ENCODE measurements around the gene FOXF1. TPM values are rescaled to one million over a fixed set of nuclear protein-coding genes. Genes with fewer than 3 reads are reported as not detected.

Gene FOXF1
- polyA plus RNA-seq, 1 donor (not counting 4 experiments of a cell fraction or from before 2014, with no cell fraction given) = not detected

- dilution Hi-C loops (cut with MboI; ENCODE audit: extremely low pct_ligation_motif_present, low sequenced_read_pairs) = no loop called here
- no peaks in the 10 kb centered on the region for H3K79me2 ChIP-seq (ENCODE audit: control insufficient read depth, insufficient read depth, low read length)
- H3K4me3 ChIP-seq (ENCODE audit: control insufficient read depth in 2 of 3, extremely low read depth in 1 of 3, insufficient read depth in 2 of 3, low read depth in 1 of 3, low read length in 3 of 3) = no peak overlapping the region
- peaks cover 53% of the 10 kb centered on the region for H3K27me3 ChIP-seq (ENCODE audit: control insufficient read depth, extremely low read depth, insufficient read depth, low read length)
- H2AFZ ChIP-seq (ENCODE audit: control insufficient read depth, low read length) = no peak overlapping the region
- H3K4me1 ChIP-seq (ENCODE audit: control insufficient read depth, extremely low read depth, insufficient read depth, low read length) = no peaks in the 10 kb centered on the region
- no peak overlapping the region for H3K9ac ChIP-seq (ENCODE audit: control insufficient read depth, extremely low read depth, insufficient read depth, low read length)
- H3K9me3 ChIP-seq (ENCODE audit: control insufficient read depth, low read depth, low read length) = no peaks in the 10 kb centered on the region
- FAIRE-seq = no peak
- DNase-seq (ENCODE audit: low read depth, low spot score) = no peak
- TF ChIP-seq EZH2 (IDR thresholded peaks at IDR 0.05; ENCODE audit: low read length) (no peak), CTCF (optimal IDR thresholded peaks at IDR 0.05 in 1 of 3, IDR thresholded peaks at IDR 0.05 in 1 of 3, conservative IDR thresholded peaks at IDR 0.05 in 1 of 3; ENCODE audit: extremely low read depth in 1 of 3, insufficient read depth in 2 of 3, low read length in 3 of 3) (no peak)
- H3K36me3 ChIP-seq (ENCODE audit: control insufficient read depth in 2 of 2, extremely low read depth in 1 of 2, insufficient read depth in 2 of 2, low read length in 2 of 2) = no peaks in the 10 kb centered on the region
- H3K27ac ChIP-seq (ENCODE audit: control insufficient read depth, insufficient read depth, low read length) = no peak overlapping the region
- H4K20me1 ChIP-seq (ENCODE audit: control insufficient read depth, extremely low read depth, insufficient read depth, low read length) = no peaks in the 10 kb centered on the region
- no peaks in the 10 kb centered on the region for H3K9me1 ChIP-seq (ENCODE audit: control insufficient read depth, extremely low read depth, insufficient read depth, low read length)
- H3K4me2 ChIP-seq (ENCODE audit: control insufficient read depth, extremely low read depth, insufficient read depth, low read depth, low read length) = peak overlapping the region; percentile 29
These were observed 10.2 kb downstream of the FOXF1 start for GRCh38 chr16:86520317-86521210.

GRCh38 chr16:86521236-86522197 lies 11.2 kb downstream of the FOXF1 start:
- Histone ChIP-seq H3K79me2 (ENCODE audit: control insufficient read depth, insufficient read depth, low read length) (no peaks in the 10 kb centered on the region), H3K4me3 (ENCODE audit: control insufficient read depth in 2 of 3, extremely low read depth in 1 of 3, insufficient read depth in 2 of 3, low read depth in 1 of 3, low read length in 3 of 3) (no peak overlapping the region), H2AFZ (ENCODE audit: control insufficient read depth, low read length) (no peak overlapping the region), H3K27ac (ENCODE audit: control insufficient read depth, insufficient read depth, low read length) (no peak overlapping the region), H4K20me1 (ENCODE audit: control insufficient read depth, extremely low read depth, insufficient read depth, low read length) (no peaks in the 10 kb centered on the region), H3K9me1 (ENCODE audit: control insufficient read depth, extremely low read depth, insufficient read depth, low read length) (no peaks in the 10 kb centered on the region), H3K36me3 (ENCODE audit: control insufficient read depth in 2 of 2, extremely low read depth in 1 of 2, insufficient read depth in 2 of 2, low read length in 2 of 2) (no peaks in the 10 kb centered on the region), H3K4me2 (ENCODE audit: control insufficient read depth, extremely low read depth, insufficient read depth, low read depth, low read length) (no peak overlapping the region), H3K27me3 (ENCODE audit: control insufficient read depth, extremely low read depth, insufficient read depth, low read length) (peaks cover 43% of the 10 kb centered on the region), H3K4me1 (ENCODE audit: control insufficient read depth, extremely low read depth, insufficient read depth, low read length) (no peaks in the 10 kb centered on the region), H3K9ac (ENCODE audit: control insufficient read depth, extremely low read depth, insufficient read depth, low read length) (no peak overlapping the region), H3K9me3 (ENCODE audit: control insufficient read depth, low read depth, low read length) (no peaks in the 10 kb centered on the region)
- DNase-seq (ENCODE audit: low read depth, low spot score) (no peak), FAIRE-seq (no peak)
- no peak for TF ChIP-seq CTCF (optimal IDR thresholded peaks at IDR 0.05 in 1 of 3, IDR thresholded peaks at IDR 0.05 in 1 of 3, conservative IDR thresholded peaks at IDR 0.05 in 1 of 3; ENCODE audit: extremely low read depth in 1 of 3, insufficient read depth in 2 of 3, low read length in 3 of 3)
- TF ChIP-seq EZH2 (IDR thresholded peaks at IDR 0.05; ENCODE audit: low read length) = no peak
- dilution Hi-C loops (cut with MboI; ENCODE audit: extremely low pct_ligation_motif_present, low sequenced_read_pairs) = no loop called here

Data from keratinocyte (primary cell).